IMR-90 (cell line): ENCODE measurements around the gene BRD3. TPM values are rescaled to one million over a fixed set of nuclear protein-coding genes. Genes with fewer than 3 reads are reported as not detected.

Experiments
- ATAC-seq: fragments of 200-7000 bp; cut with Tn5 transposase; 2 replicates; pipeline ENCODE4 v1.9.1; 2020; ENCODE audit warnings: low read depth, mild to moderate bottlenecking, moderate library complexity
- BruUV-seq: library from RNA; stranded (reverse); fragments of 400-500 nt; replicated peaks from 2 replicates; lab custom pipeline; 2021; lab: Mats Ljungman, UMichigan
- CTCF ChIA-PET: fragments of 300-600 bp; formaldehyde crosslinking; extraction: SDS; loops from one replicate; lab custom pipeline; 2021; ENCODE audit warnings: antibody characterized with exemption; lab: Yijun Ruan, JAX
- POLR2A ChIA-PET: fragments of 300-600 bp; sonication (Branson Sonifier 250); formaldehyde crosslinking; loops from one replicate; lab custom pipeline; 2022; ENCODE audit warnings: antibody characterized with exemption; ENCODE audit not compliant: unreplicated experiment; lab: Charles Lee
- DNase-seq: peaks from one replicate; pipeline ENCODE4 v3.0.0; 2013
- H2AFZ ChIP-seq: replicated peaks from 2 replicates; pipeline ENCODE3; 2013; ENCODE audit warnings: low read length, mild to moderate bottlenecking; ENCODE audit not compliant: poor library complexity
- H2AK5ac ChIP-seq: 2 replicates; pipeline ENCODE4 v1.6.1; 2013; ENCODE audit warnings: low read depth, low read length, inconsistent platforms
- H2AK9ac ChIP-seq: replicated peaks from 2 replicates; pipeline ENCODE3; 2013; ENCODE audit warnings: mild to moderate bottlenecking, low read depth, low read length, moderate library complexity; ENCODE audit not compliant: poor library complexity
- H2BK120ac ChIP-seq: 2 replicates; pipeline ENCODE4 v1.6.1; 2013; ENCODE audit warnings: low read depth, low read length, inconsistent platforms
- H2BK15ac ChIP-seq: 3 replicates; pipeline ENCODE4 v1.6.1; 2013; ENCODE audit warnings: low read depth, low read length, inconsistent platforms
- H2BK20ac ChIP-seq: 2 replicates; pipeline ENCODE4 v1.6.1; 2013; ENCODE audit warnings: low read depth, mild to moderate bottlenecking, inconsistent platforms, low read length, moderate library complexity
- H2BK5ac ChIP-seq: 2 replicates; pipeline ENCODE4 v1.6.1; 2013; ENCODE audit warnings: mild to moderate bottlenecking, low read depth, low read length, inconsistent platforms; ENCODE audit not compliant: poor library complexity, severe bottlenecking
- H3K14ac ChIP-seq: replicated peaks from 2 replicates; pipeline ENCODE4 v1.6.1; 2013; ENCODE audit warnings: low read depth, low read length, inconsistent platforms
- H3K18ac ChIP-seq: 2 replicates; pipeline ENCODE4 v1.6.1; 2013; ENCODE audit warnings: low read depth, low read length, control low read depth
- H3K23ac ChIP-seq: 2 replicates; pipeline ENCODE4 v1.6.1; 2013; ENCODE audit warnings: low read depth, low read length, inconsistent platforms
- H3K27ac ChIP-seq: 2 replicates; pipeline ENCODE4 v1.5.1; 2013; ENCODE audit warnings: mild to moderate bottlenecking, control low read depth, low read length; ENCODE audit not compliant: insufficient read depth
- H3K27me3 ChIP-seq: 2 replicates; pipeline ENCODE4 v1.6.1; 2013; ENCODE audit warnings: low read length; ENCODE audit not compliant: control insufficient read depth, insufficient read depth
- H3K36me3 ChIP-seq: 2 replicates; pipeline ENCODE4 v1.6.1; 2013; ENCODE audit warnings: low read length, mixed read lengths; ENCODE audit not compliant: control insufficient read depth, insufficient read depth
- H3K4ac ChIP-seq: 2 replicates; pipeline ENCODE4 v1.6.1; 2013; ENCODE audit warnings: low read depth, low read length, inconsistent platforms
- H3K4me1 ChIP-seq: 2 replicates; pipeline ENCODE4 v1.6.1; 2013; ENCODE audit warnings: low read length, mixed read lengths; ENCODE audit not compliant: control insufficient read depth, insufficient read depth
- H3K4me2 ChIP-seq: 2 replicates; pipeline ENCODE4 v1.6.1; 2013; ENCODE audit warnings: low read depth, mild to moderate bottlenecking, control low read depth, low read length, moderate library complexity
- H3K4me3 ChIP-seq: 2 replicates; pipeline ENCODE4 v1.5.1; 2013; ENCODE audit warnings: low read depth, mild to moderate bottlenecking, control low read depth, low read length, moderate library complexity; ENCODE audit not compliant: insufficient read depth
- H3K56ac ChIP-seq: 2 replicates; pipeline ENCODE4 v1.6.1; 2013; ENCODE audit warnings: low read length, inconsistent platforms; ENCODE audit not compliant: insufficient read depth; ENCODE audit errors: extremely low read depth
- H3K79me1 ChIP-seq, 2 experiments: 2 replicates each; pipeline ENCODE4 v1.6.1; 2013; ENCODE audit warnings: low read length in 2 of 2, inconsistent platforms in 1 of 2, low read depth in 1 of 2
- H3K9ac ChIP-seq: 2 replicates; pipeline ENCODE4 v1.6.1; 2013; ENCODE audit warnings: low read depth, low read length, control low read depth
- H3K9me1 ChIP-seq: 2 replicates; pipeline ENCODE4 v1.6.1; 2013; ENCODE audit warnings: low read length, inconsistent platforms; ENCODE audit not compliant: insufficient read depth
- H3K9me3 ChIP-seq: 2 replicates; pipeline ENCODE4 v1.6.1; 2013; ENCODE audit warnings: low read length; ENCODE audit not compliant: control insufficient read depth, insufficient read depth
- H4K20me1 ChIP-seq: 2 replicates; pipeline ENCODE4 v1.6.1; 2013; ENCODE audit warnings: low read length, inconsistent platforms; ENCODE audit not compliant: insufficient read depth
- H4K5ac ChIP-seq: 2 replicates; pipeline ENCODE4 v1.6.1; 2013; ENCODE audit warnings: mild to moderate bottlenecking, low read depth, low read length, control low read depth
- H4K8ac ChIP-seq, 2 experiments: 2 replicates each; pipeline ENCODE4 v1.6.1; 2013; ENCODE audit warnings: low read depth in 2 of 2, low read length in 2 of 2, control low read depth in 1 of 2, inconsistent platforms in 1 of 2
- H4K91ac ChIP-seq: 2 replicates; pipeline ENCODE4 v1.6.1; 2013; ENCODE audit warnings: low read depth, low read length, inconsistent platforms; ENCODE audit not compliant: insufficient read depth
- BHLHE40 ChIP-seq: fragments of 150-350 bp; IDR thresholded peaks from 2 replicates; pipeline ENCODE4 v1.6.1; 2016; ENCODE audit warnings: mild to moderate bottlenecking, low read depth, low read length
- CHD1 ChIP-seq: IDR thresholded peaks from 2 replicates; pipeline ENCODE4 v1.6.1; 2012; ENCODE audit warnings: low read depth, low read length, improper control_type of control experiment
- CTCF ChIP-seq: conservative IDR thresholded peaks from 2 replicates; pipeline ENCODE4 v1.5.1; 2012; ENCODE audit warnings: mild to moderate bottlenecking, low read depth, low read length, improper control_type of control experiment
- ELK1 ChIP-seq: fragments of 150-350 bp; IDR thresholded peaks from 2 replicates; pipeline ENCODE4 v1.6.1; 2016; ENCODE audit warnings: low read depth, mild to moderate bottlenecking, low read length, moderate library complexity, borderline replicate concordance
- MAFK ChIP-seq: IDR thresholded peaks from 2 replicates; pipeline ENCODE4 v1.6.1; 2012; ENCODE audit warnings: low read depth, low read length, improper control_type of control experiment
- MXI1 ChIP-seq: IDR thresholded peaks from 2 replicates; pipeline ENCODE4 v1.6.1; 2012; ENCODE audit warnings: low read depth, mild to moderate bottlenecking, low read length, moderate library complexity, borderline replicate concordance
- NFE2L2 ChIP-seq: fragments of 150-350 bp; IDR thresholded peaks from 2 replicates; pipeline ENCODE4 v1.6.1; 2016; ENCODE audit warnings: low read depth, mild to moderate bottlenecking, low read length
- POLR2A ChIP-seq: IDR thresholded peaks from 2 replicates; pipeline ENCODE4 v1.6.1; 2012; ENCODE audit warnings: mild to moderate bottlenecking, low read depth, low read length
- RCOR1 ChIP-seq: IDR thresholded peaks from 2 replicates; pipeline ENCODE4 v1.6.1; 2012; ENCODE audit warnings: mild to moderate bottlenecking, low read length, improper control_type of control experiment; ENCODE audit not compliant: insufficient replicate concordance
- RFX5 ChIP-seq: IDR thresholded peaks from 2 replicates; pipeline ENCODE4 v1.8.0; 2012; ENCODE audit warnings: low read depth, mild to moderate bottlenecking, low read length, moderate library complexity
- WGBS, 2 experiments: methylation state at CpG; one replicate each; pipeline versions ENCODE4 v1.1.5 to v1.1.7; 2013; ENCODE audit warnings: missing lambda C conversion rate in 2 of 2; ENCODE audit not compliant: insufficient read length in 1 of 2; ENCODE audit errors: extremely low coverage in 2 of 2; 5-methylcytosine and 5-hydroxymethylcytosine counted together
- dilution Hi-C: fragments of 300-500 bp; cut with HindIII; formaldehyde crosslinking; loops from one replicate; pipeline ENCODE4 v1.14.3; 2018; ENCODE audit warnings: low sequenced_read_pairs; ENCODE audit not compliant: unreplicated experiment
- in situ Hi-C: fragments of 300-500 bp; cut with MboI; formaldehyde crosslinking; loops from 3 replicates; pipeline ENCODE4 v1.14.3; 2019; ENCODE audit warnings: low sequenced_read_pairs, inconsistent platforms, mixed read lengths
- intact Hi-C: fragments of 100-400 bp; cut with micrococcal nuclease; formaldehyde crosslinking; loops from 2 replicates; pipeline ENCODE4 v1.10.0; 2022
- polyA plus RNA-seq, 3 experiments: library from polyadenylated mRNA; depleted of rRNA; stranded (reverse); fragments of >200 nt; gene quantifications; 2 replicates each; pipeline ENCODE4 v1.2.3, GENCODE V29; 2012; ENCODE audit warnings: low replicate concordance in 1 of 3
- total RNA-seq: library from RNA; depleted of rRNA; stranded (reverse); fragments of >200 nt; gene quantifications from 2 replicates; pipeline ENCODE4 v1.2.3, GENCODE V29; 2012

The BRD3 gene
- total and polyA plus RNA-seq, 2 of the 4 experiments (the other 2 are of a cell fraction), result 2.2 to 7.1 TPM

- H3K18ac ChIP-seq, result no peak overlapping the region
- H3K4me2 ChIP-seq, result no peak overlapping the region
- H2BK20ac ChIP-seq, result no peak overlapping the region
- in situ Hi-C loops, result no loop called here
- TF ChIP-seq RFX5 (no peak), NFE2L2 (no peak), MXI1 (no peak), CHD1 (no peak), RCOR1 (no peak), BHLHE40 (no peak), MAFK (no peak), ELK1 (no peak), POLR2A (no peak), CTCF (no peak)
- H3K9ac ChIP-seq, result no peak overlapping the region
- no peak overlapping the region for H3K4me3 ChIP-seq
- BruUV-seq, result no TSS peak
- H3K27ac ChIP-seq, result no peak overlapping the region
- no peak overlapping the region for H2AK5ac ChIP-seq
- H3K9me3 ChIP-seq, result no peaks in the 10 kb centered on the region
- no peak overlapping the region for H4K5ac ChIP-seq
- H4K8ac ChIP-seq, result no peak overlapping the region
- no peak overlapping the region for H3K4ac ChIP-seq
- intact Hi-C loops, result no loop called here
- H3K79me1 ChIP-seq, result peaks cover 7 to 19% of the 10 kb centered on the region in 2 experiments; a peak in 3 of 4 replicates
- ChIA-PET POLR2A (no interaction called here), CTCF (no interaction called here)
- no peak for DNase-seq
- no peak overlapping the region for H2BK5ac ChIP-seq
- dilution Hi-C loops, result no loop called here
- H3K4me1 ChIP-seq, result no peaks in the 10 kb centered on the region
- H3K27me3 ChIP-seq, result no peaks in the 10 kb centered on the region
- H2AK9ac ChIP-seq, result no peak overlapping the region
- H3K14ac ChIP-seq, result no peak overlapping the region
- no peak overlapping the region for H3K56ac ChIP-seq
- 95% methylated on average over 9 of the region's 20 CpGs; no CpG with 5 or more reads in 1 of the 2 experiments for WGBS, 2 experiments
- no peaks in the 10 kb centered on the region for H3K9me1 ChIP-seq
- H4K20me1 ChIP-seq, result peaks cover 6% of the 10 kb centered on the region; the same call in 1 of the 2 replicates
- no peak overlapping the region for H2AFZ ChIP-seq
- ATAC-seq, result no peak
- no peak overlapping the region for H4K91ac ChIP-seq
- no peak overlapping the region for H2BK120ac ChIP-seq
- peaks cover 58% of the 10 kb centered on the region for H3K36me3 ChIP-seq
- H2BK15ac ChIP-seq, result no peak overlapping the region
- no peak overlapping the region for H3K23ac ChIP-seq
These were observed 28.2 kb downstream of the BRD3 start for GRCh38 chr9:134039386-134040175.
